Stimulated activated CD4-positive, alpha-beta T cell treated with anti-CD3 and anti-CD28 coated beads, Interleukin-4, amount 100 ng/mL, for 24 hours (primary cell): Measurements from ENCODE around the gene NLGN2.

Source experiments
- DNase-seq: peaks from one replicate; pipeline ENCODE4 v3.0.0-alpha.2; 2020

NLGN2 gene

DNA sequence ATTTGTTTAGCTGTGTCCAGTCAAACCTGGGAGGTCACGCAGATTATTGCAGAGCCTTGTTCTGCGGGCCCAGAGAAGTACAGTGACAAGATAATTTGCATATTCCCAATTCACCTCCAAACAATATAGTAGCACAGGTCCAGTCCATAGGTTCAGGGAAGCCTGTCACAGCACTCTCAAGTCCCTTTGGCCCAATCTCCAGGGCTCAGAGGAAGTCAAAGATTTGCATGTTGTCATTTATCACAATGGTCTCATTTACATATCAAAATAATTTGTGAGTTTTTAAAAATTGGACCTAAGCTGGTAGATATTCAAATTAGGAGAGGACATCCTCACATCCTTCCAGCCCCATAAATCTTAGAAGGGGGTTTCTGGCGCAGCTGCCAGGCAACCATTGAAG is 59.9 kb downstream of the NLGN2 start:
- DNase-seq: no peak

DNA sequence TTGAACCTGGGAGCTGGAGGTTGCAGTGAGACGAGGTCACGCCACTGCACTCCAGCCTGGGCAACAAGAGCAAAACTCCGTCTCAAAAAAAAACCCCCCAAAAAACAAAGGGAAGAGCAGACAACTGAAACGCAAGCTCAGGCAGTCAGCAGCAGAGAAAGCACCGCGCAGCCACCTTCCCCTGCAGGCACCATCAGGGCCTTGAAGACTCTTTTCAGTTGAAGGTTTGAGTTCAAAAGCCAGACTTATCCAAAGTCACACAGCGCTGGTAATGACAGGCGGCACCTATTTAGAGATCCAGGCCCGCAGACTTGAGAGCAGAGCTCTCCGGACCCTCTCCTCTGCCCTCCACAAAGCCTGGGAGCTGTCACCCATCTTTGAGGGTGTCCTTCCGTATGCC is 60.6 kb downstream of the NLGN2 start:
- DNase-seq: no peak

DNA sequence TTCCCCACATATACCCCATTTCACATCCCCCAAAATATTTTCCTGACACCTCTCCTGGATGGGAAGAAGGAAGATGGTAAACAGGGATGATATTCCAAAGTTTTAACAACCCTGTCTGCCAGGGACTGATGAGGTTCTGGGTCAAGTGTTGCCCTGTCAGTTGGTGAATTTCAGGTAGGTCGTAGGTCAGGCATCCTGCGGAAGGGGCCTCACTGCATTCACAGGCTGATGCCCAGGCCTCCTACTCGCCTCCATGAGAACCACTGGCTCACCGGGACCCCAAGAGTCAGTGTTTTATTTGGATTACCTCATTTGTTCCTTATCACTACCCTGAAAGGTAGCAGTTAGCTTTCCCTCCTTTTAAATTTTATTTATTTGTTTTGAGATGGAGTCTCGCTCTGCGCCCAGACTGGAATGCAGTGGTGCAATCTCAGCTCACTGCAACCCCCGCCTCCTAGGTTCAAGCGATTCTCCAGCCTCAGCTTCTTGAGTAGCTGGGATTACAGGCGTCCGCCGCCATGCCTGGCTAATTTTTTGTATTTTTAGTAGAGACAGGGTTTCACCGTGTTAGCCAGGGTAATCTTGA is 61.3 kb downstream of the NLGN2 start:
- DNase-seq: no peak
